EL (cell line): ENCODE results near the gene TTC28.
A peak's percentile ranks its signal among the peaks of the same experiment; 100 is the strongest.
"Not testable (repeated sequence)": the region's sequence is repeated elsewhere in the genome, so short reads cannot be mapped to it uniquely, and the experiment has no call there.

Experiments used
- DNase-seq: peaks from one replicate; pipeline ENCODE4 v3.0.0-alpha.2; 2016

TTC28 gene

DNA sequence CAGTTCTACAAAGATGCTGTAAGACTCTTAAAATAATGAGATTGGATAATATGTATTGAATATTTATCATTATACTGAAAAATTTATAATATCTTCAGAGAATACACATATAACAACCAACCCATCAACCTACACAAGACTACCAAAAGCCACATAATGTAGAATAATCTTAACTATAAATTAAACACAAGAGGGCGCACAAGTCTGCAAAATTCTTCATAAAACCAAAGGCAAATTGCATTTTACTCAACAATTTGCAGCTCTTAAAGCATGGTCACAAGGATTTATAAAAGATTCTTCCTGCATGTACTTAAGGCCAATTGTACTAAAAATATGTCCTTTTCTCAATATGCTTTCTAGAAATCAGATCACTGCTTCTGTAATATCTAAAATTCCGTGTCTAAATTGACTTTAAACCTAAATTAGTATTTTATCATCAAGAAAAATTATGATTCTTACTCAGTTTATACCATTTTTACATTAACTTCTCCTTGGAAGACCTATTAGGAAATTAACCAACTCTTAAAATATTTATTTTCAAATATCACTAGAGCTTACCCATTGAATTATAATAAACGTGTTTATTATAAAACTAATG, 79.0 kb downstream of the TTC28 start:
- peak; percentile 54 for DNase-seq

DNA sequence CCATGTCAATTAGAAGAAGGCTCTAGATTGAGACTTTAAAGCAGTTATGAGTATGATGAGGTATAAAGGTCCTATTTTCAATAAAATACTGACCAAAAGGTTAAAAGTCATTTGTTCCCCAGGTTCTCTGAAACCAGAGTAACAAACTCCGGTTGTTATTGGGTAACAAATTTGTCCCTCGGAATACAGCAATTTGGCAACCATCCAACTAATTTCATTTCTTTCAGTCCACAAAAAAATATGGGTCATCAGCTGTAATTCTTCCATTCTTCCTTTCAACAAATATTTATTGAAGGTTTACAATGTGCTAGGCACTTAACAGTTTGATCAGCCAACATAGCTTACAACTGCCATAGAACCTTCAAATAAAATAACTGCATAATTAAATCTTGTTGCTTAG, 79.9 kb downstream of the TTC28 start:
- no peak for DNase-seq

DNA sequence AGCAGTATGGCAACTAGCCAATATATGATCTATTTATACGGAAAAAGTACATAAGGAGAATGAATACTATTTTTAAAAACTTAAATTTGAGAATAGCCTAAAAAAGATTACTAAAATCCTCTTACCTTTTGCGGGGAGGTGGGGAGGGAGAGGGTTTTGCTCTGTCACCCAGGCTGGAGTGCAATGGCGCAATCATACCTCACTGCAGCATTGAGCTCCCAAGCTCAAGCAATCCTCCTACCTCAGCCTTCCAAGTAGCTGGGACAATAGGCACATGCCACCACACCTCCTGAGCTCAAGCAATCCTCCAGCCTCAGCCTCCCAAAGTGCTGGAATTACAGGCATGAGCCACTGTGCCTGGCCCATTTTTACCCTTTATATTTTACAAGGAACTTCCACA, 82.0 kb downstream of the TTC28 start:
- no peak for DNase-seq

DNA sequence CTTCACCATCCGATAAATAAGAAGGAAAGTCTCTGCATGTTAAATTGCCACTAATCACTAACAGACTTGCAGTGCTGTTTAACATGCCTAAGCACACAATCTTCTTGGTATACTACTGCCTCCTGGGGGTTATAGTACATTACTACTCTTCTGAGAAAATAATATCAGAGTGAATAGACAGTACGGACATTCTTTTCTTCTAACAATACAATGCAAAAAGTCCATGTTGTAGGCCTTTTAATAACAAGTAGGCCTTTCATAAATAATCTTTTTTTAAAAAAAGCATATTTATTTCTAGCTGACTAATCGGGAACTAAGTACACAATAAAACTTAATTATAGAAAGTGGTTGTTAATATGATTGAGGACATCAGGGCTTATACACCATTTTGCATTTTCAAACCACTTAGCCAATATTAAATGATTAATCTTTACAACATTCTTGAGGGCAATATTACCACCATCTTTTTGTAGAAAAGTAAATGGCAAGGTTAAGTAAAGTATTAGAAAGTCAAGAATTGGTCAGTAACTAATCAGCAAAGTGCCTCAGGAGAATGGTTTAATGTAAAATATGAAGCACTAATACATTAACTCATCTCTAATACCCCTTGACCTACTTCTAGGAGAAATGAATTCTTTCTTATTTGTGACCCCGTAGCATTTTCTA, 84.7 kb downstream of the TTC28 start:
- DNase-seq: peak; percentile 58

DNA sequence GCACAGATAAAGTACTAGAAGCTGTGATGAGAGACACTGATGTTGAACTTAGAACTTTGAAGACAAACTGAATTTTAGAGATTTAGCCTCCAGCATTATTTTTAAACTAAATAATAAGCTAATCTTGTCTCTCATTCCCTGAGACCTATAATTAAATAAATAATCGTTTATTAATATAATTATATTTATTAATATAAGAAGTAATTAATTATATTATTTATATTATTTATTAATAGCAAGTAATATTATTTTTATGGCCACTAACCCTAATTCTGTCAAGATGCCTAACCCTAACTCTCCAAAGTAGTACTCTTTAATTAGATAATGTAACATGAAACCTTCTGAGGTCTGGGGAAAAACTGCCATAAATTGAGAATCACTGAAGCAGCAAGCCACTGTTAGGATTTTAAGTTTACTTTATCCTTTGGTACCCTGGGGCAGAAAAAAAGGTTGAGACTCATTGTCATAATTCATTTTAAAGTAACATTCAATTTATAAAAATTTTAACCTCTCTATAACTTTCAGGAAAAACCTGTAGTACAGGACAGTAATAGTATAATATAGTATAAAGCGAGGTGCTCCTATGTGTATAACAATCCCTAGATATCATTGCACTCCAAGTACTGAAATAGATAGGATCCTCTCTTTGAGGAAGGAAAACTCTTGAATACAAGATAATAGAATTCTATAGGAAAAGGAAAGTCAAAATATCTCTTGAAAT, 85.4 kb downstream of the TTC28 start:
- DNase-seq: no peak

DNA sequence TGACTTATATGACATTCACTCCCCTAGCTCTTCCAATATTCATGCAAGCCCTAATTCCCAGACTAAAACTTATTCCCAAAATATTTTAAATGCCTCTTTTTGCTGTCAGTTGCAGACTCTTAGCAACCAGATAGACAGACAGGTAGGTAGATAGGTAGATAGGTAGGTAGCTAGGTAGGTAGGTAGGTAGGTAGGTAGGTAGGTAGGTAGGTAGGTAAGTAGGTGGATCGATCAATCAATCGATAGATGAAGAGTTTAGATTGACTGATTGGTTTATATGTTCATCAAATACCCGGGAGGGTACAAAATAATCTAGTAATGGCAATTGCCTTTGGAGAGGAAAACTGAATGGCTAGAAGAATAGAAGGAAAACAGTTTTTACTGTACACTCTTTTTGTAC, 86.3 kb downstream of the TTC28 start:
- no peak for DNase-seq

DNA sequence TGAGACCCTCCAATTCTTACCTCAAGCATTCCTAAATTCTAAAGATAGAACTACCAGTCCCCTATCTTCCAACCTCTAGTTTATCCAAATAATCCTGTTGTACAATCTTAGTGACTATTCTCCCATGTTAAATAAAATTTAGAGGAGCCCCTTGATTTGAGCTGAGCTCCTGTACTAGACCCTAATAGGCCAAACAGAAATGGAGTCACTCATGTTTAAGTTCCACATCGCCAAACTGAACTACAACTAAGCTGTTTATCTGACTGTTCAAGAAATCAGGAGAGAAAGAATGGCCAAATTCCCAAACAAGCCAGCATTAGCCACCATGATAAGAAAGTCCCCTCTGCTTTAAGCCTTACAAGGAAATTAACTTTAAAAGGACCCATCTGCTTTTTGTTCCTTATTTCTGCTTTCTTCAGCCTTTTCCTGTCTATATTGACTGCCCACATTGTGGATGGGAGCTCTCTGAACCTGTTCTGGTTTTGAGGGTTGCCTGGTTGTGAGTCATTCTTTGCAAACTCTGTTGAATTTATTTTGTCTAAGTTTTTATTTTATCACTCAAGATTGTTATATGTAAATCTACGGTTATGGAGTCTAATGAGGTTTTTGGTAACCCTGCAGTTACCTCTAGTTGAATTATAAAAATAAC, 90.4 kb downstream of the TTC28 start:
- DNase-seq: no peak

DNA sequence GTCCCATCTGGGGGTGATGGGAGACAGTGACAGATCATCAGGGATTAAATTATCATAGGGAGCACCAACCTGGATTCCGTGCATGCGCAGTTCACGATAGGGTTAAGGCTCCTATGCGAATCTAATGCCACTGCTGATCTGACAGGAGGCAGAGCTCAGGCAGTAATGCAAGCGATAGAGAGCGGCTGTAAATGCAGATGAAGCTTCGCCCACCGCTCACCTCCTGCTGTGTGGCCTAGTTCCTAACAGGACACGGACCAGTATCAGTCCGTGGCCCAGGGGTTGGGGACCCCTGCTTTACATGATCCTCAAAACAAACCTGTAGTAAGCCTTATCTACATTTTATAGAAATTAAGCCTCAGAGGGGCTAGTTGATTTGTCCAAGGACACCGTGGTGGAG, 94.3 kb downstream of the TTC28 start:
- DNase-seq: no peak

DNA sequence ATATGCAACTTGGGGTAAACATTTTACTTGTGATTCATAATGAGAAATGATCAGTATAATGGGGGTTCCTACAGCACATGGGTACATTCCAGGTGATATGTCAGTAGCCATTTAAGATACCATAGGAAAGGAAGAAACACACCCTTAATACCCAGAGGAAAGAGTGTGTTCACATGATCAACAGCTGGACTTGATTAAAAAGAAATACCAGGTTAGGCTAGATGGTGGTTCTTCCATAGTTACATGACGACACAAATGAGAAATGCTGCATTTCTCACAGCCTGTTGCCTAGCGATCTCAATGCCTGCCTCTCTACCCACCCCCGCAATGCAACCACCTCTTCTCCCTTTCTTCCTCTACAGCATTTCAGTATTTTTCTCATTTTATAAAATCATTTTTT, 96.8 kb downstream of the TTC28 start:
- peak; percentile 75 for DNase-seq

DNA sequence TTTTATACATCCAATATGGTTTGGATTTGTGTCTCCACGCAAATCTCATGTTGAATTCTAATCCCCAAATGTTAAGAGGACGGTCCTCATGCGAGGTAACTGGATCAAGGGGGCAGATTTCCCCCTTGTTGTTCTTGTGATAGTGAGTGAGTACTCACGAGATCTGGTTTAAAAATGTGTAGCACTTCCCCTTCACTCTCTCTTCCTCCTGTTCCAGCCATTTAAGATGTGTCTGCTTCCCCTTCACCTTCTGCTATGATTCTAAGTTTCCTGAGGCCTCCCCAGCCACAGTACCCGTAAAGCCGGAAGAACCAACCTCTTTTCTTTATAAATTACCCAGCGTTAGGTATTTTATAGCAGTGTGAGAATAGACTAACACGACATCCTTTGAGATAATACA, 98.6 kb downstream of the TTC28 start:
- DNase-seq: no peak

DNA sequence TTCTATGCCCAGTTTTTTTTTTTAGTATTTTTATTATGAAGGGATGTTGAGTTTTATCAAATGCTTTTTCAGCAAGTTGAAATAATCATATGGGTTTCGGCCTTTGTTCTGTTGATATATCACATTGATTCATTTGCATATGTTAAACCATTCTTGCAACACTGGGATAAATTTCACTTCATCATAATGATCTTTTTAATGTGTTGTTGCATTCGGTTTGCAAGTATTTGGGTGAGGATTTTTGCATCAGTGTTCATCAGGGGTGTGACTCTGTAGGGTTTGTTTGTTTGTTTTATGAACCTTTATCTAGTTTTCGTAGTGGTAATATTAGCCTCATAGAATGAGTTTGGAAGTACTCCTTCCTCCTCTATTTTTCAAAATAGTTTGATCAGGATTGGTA, 103.5 kb downstream of the TTC28 start:
- no peak for DNase-seq

DNA sequence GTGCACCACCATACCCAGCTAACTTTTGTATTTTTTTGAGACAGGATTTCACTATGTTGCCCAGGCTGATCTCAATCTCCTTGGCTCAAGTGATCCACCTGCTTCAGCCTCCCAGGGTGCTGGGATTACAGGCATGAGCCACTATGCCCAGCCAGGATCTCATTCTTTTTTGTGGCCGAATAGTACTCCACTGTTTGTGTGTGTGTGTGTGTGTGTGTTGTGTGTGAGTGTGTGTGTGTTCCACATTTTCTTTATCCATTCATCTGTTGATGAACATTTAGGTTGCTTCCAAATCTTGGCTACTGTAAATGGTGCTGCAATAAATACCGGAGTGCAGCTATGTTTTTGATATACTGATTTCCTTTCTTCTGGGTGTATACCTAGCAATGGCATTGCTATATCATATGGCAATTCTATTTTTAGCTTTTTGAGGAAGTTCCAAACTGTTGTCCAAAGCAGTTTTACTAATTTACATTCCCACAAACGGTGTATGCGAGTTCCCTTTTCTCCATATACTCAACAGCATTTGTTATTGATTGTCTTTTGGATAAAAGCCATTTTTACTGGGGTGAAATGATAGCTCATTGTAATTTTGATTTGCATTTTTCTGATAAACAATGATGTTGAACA, 105.4 kb downstream of the TTC28 start:
- DNase-seq: no peak

DNA sequence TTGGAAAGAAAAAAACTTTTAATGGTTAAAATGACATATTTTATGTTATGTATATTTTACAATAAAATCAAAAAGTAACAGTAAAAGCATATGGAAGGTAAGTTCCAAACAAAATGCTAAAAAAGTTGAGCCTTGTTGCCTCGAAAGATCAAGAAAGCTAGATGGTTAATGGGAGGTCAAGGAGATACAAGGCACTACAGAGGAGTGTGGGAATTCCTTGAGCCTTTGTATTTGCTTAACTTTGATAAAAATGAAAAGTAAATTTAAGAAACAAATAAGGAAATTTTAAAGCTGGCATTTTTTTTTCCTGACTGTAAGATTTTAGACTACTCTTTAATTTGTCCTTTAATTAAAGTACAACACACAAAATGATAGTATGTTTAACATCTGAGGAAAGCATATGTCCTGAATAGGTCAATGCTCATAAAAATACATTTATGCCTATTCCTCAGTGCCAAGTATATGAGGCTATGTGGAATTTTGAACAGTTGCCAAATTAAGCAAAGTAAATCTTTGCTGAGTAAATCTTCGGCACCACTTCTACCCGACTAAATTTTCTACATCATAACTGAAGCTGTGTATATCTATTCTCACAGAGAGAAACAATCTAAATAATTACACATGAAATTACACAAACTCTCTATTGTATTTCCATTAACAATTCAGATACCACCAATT, 108.8 kb downstream of the TTC28 start:
- DNase-seq: peak; percentile 6

DNA sequence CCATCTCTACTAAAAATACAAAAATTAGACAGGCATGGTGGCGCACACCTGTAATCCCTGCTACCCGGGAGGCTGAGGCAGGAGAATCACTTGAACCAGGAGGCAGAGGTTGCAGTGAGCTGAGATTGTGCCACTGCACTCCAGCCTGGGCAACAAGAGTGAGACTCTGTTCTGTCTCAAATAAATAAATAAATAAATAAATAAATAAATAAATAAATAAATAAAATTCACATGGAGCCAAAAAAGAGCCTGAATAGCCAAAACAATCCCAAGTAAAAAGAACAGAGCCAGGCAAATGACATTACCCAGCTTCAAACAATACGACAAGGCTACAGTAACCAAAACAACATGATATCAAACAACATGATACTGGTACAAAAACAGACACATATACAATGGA, 110.7 kb downstream of the TTC28 start:
- DNase-seq: not testable (repeated sequence)

DNA sequence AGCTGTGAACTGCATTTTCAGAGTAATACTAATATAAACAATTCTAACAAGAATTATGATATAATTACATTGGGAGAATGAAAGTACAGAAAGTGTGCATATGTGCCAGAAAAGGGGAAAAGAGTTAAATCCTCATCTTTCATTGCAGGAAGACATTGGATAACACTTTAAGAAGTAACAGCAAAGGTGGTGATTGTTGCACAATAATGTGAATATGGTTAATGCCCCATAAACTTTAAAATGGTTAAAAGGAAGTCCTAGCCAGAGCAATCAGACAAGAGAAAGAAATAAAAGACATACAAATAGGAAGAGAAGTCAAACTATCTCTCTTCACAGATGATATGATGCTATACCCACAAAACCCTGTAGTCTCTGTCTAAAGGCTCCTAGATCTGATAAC, 111.5 kb downstream of the TTC28 start:
- DNase-seq: no peak

DNA sequence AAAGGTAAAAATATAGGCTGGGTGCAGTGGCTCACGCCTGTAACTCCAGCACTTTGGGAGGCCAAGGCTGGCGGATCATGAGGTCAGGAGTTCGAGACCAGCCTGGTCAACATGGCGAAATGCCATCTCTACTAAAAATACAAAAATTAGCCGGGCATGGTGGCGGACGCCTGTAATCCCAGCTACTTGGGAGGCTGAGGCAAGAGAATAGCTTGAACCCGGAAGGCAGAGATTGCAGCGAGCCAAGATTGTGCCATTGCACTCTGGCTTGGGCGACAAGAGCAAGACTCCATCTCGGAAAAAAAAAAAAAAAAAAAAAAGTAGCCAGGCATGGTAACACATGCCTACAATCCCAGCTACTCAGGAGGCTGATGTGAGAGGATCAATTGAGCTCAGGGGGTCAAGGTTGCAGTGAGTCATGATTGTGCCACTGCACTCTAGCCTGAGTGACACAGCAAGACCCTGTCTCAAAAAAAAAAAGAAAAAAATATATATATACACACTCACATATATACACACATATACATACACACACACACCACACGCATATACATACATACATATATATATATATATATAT, 112.6 kb downstream of the TTC28 start:
- not testable (repeated sequence) for DNase-seq

DNA sequence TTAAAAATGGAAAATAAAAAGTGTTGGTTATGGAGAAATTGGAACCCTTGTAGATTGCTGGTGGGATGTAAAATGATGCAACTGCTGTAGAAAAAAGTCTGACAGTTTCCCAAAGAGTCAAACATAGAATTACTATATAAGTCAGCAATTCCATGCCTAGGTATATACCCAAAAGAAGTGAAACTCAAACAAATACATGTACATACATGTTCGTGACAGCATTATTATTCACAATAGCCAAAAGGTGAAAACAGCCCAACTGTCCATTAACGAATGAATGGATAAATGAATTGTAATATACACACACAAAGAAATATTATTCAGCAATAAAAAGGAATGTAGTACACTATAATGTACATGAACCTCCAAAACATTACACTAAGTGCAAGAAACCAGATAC, 116.0 kb downstream of the TTC28 start:
- DNase-seq: no peak

DNA sequence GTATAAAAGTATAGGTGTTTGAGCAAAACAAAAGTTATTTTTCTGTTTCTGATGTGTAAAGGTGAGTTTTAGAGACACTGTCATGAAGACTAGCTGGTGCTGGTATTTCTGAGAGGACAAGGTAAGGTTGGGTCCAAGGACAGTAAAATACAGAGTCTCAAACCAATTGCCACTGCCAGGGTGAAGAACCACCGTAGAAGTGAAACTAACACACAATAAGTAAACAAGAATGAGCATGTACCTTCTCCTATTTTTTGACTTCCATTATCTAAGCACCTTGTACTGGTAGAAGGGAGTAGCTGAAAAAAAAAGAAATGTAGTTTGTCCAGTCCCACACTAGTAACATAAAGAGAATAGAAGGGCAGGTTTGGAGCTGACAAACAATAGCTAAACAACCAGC, 117.3 kb downstream of the TTC28 start:
- no peak for DNase-seq

DNA sequence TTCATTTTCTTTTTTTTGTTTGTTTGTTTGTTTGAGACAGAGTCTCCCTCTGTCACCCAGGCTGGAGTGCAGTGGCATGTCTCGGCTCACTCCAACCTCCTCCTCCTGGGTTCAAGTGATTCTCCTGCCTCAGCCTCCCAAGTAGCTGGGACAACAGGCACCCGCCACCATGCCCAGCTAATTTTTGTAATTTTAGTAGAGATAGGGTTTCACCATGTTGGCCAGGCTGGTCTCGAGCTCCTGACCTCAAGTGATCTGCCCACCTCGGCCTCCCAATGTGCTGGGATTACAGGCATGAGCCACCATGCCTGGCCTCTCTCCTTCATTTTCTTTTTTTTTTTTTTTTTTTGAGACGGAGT, 118.9 kb downstream of the TTC28 start:
- not testable (repeated sequence) for DNase-seq

DNA sequence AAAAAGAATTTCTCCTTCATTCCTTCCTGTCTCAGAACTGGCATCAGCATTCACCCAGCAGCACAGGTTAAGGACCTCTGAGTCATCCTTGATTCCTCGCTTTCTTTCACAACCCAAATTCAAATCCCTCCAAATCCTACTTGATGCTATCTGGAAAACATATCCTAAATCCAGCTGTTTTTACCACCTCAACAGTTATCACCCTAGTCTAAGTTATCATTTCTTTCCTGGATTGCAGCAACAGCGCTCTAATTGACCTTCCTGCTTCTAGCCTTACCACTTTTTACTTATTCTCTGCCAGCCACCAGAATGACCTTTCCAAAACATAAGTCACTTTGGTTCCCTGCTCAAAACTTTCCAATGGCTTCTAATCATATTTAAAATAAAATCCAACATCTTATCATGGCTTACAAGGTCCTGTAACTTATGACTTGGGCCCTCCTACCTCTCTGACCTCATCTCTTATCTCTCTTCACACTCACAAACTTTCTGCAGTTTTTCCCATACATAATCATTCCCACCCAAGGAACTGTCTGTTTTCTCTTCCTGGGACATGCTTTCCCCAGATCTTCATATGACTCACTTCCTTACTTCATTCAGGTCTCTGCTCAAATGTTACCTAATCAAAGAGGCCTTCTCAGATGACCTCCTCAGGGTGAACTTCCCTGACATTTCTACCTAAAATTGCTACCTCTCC, 119.4 kb downstream of the TTC28 start:
- DNase-seq: peak; percentile 70

DNA sequence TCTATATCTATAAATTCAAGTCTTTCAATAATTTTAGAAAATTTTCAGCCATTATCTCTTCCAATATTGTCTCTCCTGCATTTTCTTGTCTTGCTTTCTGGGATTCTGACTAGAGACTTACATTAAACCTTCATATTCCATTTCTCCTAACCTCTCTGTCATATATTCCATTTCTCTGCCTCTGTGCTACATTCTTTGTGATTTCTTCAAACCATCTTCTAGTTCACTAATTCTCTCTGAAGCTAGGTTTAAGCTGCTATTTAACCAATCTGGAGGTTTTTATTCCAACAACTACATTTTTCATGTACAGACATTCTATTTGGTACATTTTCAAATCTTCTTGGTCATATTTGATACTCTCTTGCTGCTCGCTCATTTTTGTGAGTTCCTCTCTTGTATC, 122.5 kb downstream of the TTC28 start:
- no peak for DNase-seq
